ENCODE measurements around the gene VPS35L. TPM values are rescaled to one million over a fixed set of nuclear protein-coding genes. Genes with fewer than 3 reads are reported as not detected.
"Not testable (repeated sequence)": the region's sequence is repeated elsewhere in the genome, so short reads cannot be mapped to it uniquely, and the experiment has no call there.

VPS35L gene
- total and polyA plus RNA-seq, 10 of the 15 experiments (the other 5 are each of a cell fraction or from before 2014, with no cell fraction given) = 14.9 to 44.1 (median 26.3) TPM

GRCh38 chr16:19678804-19679203 is 123.3 kb downstream of the VPS35L start:
- ATAC-seq (no peak), FAIRE-seq (no peak), DNase-seq (ENCODE audit: low read depth, low spot score) (no peak)
- H3K36me3 ChIP-seq (ENCODE audit: control insufficient read depth in 2 of 2, insufficient read depth in 2 of 2, low read length in 1 of 2) = peaks cover 0 to under 1% of the 10 kb centered on the region in 2 experiments; a peak in 2 of 4 replicates
- H3K9ac ChIP-seq (ENCODE audit: control insufficient read depth, insufficient read depth, low read length) = no peak overlapping the region
- H3K4me3 ChIP-seq = no peak overlapping the region
- no peaks in the 10 kb centered on the region for H3K27me3 ChIP-seq (replicated peaks in 1 of 2; ENCODE audit: control insufficient read depth in 2 of 2, insufficient read depth in 2 of 2, low read length in 1 of 2)
- no peak overlapping the region for H3K4me2 ChIP-seq (ENCODE audit: control insufficient read depth, insufficient read depth)
- ChIA-PET POLR2A (no interaction called here), RAD21 (ENCODE audit: unreplicated experiment) (no interaction called here), SMC1A (ENCODE audit: uncharacterized antibody, unreplicated experiment) (no interaction called here), CTCF (no interaction called here)
- intact Hi-C loops (cut with micrococcal nuclease; ENCODE audit: unreplicated experiment) (no loop called here), in situ Hi-C loops (cut with MboI) (no loop called here)
- 78% methylated on average over 7 of the region's 7 CpGs for WGBS (ENCODE audit: insufficient coverage, insufficient replicate concordance, low lambda C conversion rate, missing lambda C conversion rate)
- no peaks in the 10 kb centered on the region for H3K4me1 ChIP-seq (ENCODE audit: control insufficient read depth, insufficient read depth, low read length)
- H3K9me3 ChIP-seq (replicated peaks; ENCODE audit: control insufficient read depth, insufficient read depth, low read length) = no peaks in the 10 kb centered on the region
- no peak overlapping the region for H3K27ac ChIP-seq (ENCODE audit: control insufficient read depth, insufficient read depth)
- BruUV-seq (replicated peaks) = no TSS peak
- TF ChIP-seq CHD4 (IDR thresholded peaks at IDR 0.05) (no peak), MYB (IDR thresholded peaks at IDR 0.05; ENCODE audit: borderline replicate concordance, low read depth, low read length) (no peak), SP1 (IDR thresholded peaks at IDR 0.05; ENCODE audit: low read depth, low read length) (no peak), FOXM1 (IDR thresholded peaks at IDR 0.05; ENCODE audit: low read depth, low read length) (no peak), SUPT20H (IDR thresholded peaks at IDR 0.05; ENCODE audit: borderline replicate concordance, control insufficient read depth, low read depth, low read length) (no peak), YBX1 (IDR thresholded peaks at IDR 0.05) (no peak)
- no peaks in the 10 kb centered on the region for H3K79me2 ChIP-seq (ENCODE audit: control insufficient read depth, insufficient read depth, low read length)
- H2AFZ ChIP-seq (ENCODE audit: control insufficient read depth, low read depth, low read length) = no peak overlapping the region
- H4K20me1 ChIP-seq (ENCODE audit: control insufficient read depth, insufficient read depth) = no peaks in the 10 kb centered on the region

DNA sequence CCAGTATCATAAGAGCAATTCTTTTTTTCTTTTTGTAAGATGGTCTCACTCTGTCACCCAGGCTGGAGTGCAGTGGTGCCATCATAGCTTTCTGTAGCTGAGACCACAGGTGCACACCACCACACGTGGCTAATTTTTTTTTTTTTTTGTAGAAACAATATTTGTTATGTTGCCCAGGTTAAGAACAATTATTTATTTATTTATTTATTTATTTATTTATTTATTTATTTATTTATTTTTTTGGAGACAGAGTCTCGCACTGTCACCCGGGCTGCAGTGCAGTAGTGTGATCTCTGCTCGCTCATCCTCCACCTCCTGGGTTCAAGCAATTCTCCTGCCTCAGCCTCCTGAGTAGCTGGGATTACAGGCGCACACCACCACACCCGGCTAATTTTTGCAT is 123.8 kb downstream of the VPS35L start:
- DNase-seq (ENCODE audit: low read depth, low spot score); H3K27ac ChIP-seq (ENCODE audit: control insufficient read depth, insufficient read depth); ATAC-seq; H3K4me3 ChIP-seq; H3K4me2 ChIP-seq (ENCODE audit: control insufficient read depth, insufficient read depth); H3K4me1 ChIP-seq (ENCODE audit: control insufficient read depth, insufficient read depth, low read length); CTCF ChIA-PET; SMC1A ChIA-PET (ENCODE audit: uncharacterized antibody, unreplicated experiment); H3K9me3 ChIP-seq (replicated peaks; ENCODE audit: control insufficient read depth, insufficient read depth, low read length); BruUV-seq (replicated peaks); FAIRE-seq; H4K20me1 ChIP-seq (ENCODE audit: control insufficient read depth, insufficient read depth); intact Hi-C loops (cut with micrococcal nuclease; ENCODE audit: unreplicated experiment); H3K9ac ChIP-seq (ENCODE audit: control insufficient read depth, insufficient read depth, low read length); H3K27me3 ChIP-seq (replicated peaks in 1 of 2; ENCODE audit: control insufficient read depth in 2 of 2, insufficient read depth in 2 of 2, low read length in 1 of 2); POLR2A ChIA-PET; RAD21 ChIA-PET (ENCODE audit: unreplicated experiment); in situ Hi-C loops (cut with MboI); H3K79me2 ChIP-seq (ENCODE audit: control insufficient read depth, insufficient read depth, low read length); H3K36me3 ChIP-seq (ENCODE audit: control insufficient read depth in 2 of 2, insufficient read depth in 2 of 2, low read length in 1 of 2); H2AFZ ChIP-seq (ENCODE audit: control insufficient read depth, low read depth, low read length): not testable (repeated sequence)
- WGBS (ENCODE audit: insufficient coverage, insufficient replicate concordance, low lambda C conversion rate, missing lambda C conversion rate) = 97% methylated on average over 6 of the region's 6 CpGs
